A673 (cell line): ENCODE results near the gene CDKN2B-AS1.

Experiments
- EZH2 ChIP-seq: fragments of 200-600 bp; sonication (generic); IDR thresholded peaks from 2 replicates; pipeline ENCODE4 v1.6.1; 2017; ENCODE audit warnings: borderline replicate concordance, low read depth, mild to moderate bottlenecking, mixed read lengths, antibody characterized with exemption, low read length; ENCODE audit not compliant: poor library complexity, severe bottlenecking
- TF ChIP-seq, protein P1 (sequence below): fragments of 300-800, 200-600 bp; sonication (generic); conservative IDR thresholded peaks from 2 replicates; pipeline ENCODE4 v1.5.1; 2017; ENCODE audit warnings: low read depth, mild to moderate bottlenecking, antibody characterized with exemption, low read length, moderate library complexity, mixed read lengths

DNA sequence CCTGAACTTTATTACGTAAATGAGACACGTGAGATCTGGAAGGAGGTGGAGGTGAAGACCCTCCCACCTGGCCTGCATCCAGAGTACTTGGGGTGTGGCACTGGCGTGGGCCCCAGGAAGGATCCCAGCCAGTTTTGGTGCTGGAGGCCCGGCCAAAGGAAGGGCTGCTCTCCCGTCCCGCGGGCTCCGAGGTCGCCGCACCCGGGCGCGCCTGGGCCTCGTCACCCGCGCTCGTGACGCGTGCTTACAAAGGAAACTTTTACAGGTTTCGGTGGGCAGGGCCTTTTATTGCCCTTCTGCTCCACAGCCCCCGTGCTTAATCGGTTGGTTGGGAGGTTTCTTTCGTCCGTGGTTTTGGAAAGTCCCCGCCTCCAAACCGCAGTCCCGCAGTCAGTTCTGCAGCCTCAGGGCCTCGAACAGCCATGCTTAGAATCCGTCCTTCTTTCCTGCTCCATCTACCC is 29.6 kb upstream of the CDKN2B-AS1 start:
- TF ChIP-seq EZH2 = no peak
- TF ChIP-seq, protein P1, sequence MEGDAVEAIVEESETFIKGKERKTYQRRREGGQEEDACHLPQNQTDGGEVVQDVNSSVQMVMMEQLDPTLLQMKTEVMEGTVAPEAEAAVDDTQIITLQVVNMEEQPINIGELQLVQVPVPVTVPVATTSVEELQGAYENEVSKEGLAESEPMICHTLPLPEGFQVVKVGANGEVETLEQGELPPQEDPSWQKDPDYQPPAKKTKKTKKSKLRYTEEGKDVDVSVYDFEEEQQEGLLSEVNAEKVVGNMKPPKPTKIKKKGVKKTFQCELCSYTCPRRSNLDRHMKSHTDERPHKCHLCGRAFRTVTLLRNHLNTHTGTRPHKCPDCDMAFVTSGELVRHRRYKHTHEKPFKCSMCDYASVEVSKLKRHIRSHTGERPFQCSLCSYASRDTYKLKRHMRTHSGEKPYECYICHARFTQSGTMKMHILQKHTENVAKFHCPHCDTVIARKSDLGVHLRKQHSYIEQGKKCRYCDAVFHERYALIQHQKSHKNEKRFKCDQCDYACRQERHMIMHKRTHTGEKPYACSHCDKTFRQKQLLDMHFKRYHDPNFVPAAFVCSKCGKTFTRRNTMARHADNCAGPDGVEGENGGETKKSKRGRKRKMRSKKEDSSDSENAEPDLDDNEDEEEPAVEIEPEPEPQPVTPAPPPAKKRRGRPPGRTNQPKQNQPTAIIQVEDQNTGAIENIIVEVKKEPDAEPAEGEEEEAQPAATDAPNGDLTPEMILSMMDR = no peak
